Cerebellar nuclear complex (tissue), 1 donor: Measurements from ENCODE around the gene SERPIND1.
"Not testable (repeated sequence)": the region's sequence is repeated elsewhere in the genome, so short reads cannot be mapped to it uniquely, and the experiment has no call there.

Experiments
- DNase-seq, 2 experiments: peaks; one replicate each; lab custom pipeline; 2025; lab: John Stamatoyannopoulos, UW

The SERPIND1 gene

DNA sequence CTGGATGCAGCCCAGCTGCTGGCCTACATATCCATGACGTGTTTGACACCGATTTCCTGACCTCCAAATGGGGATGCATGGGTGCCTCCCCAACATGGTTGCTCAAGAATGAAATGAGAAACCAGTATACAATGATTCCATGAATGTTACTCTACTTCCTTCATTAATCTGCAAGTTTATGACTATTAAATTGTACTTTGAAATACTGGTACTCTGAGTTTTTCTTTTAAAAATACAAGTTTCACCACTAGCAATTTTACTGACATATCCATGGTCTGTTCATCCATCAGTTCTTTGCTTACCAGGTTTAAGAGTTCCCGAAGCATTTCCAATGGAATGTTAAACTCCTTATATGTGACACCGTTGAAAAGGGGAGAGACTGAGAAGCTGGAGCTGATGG lies 39.1 kb downstream of the SERPIND1 start:
- no peak for DNase-seq

DNA sequence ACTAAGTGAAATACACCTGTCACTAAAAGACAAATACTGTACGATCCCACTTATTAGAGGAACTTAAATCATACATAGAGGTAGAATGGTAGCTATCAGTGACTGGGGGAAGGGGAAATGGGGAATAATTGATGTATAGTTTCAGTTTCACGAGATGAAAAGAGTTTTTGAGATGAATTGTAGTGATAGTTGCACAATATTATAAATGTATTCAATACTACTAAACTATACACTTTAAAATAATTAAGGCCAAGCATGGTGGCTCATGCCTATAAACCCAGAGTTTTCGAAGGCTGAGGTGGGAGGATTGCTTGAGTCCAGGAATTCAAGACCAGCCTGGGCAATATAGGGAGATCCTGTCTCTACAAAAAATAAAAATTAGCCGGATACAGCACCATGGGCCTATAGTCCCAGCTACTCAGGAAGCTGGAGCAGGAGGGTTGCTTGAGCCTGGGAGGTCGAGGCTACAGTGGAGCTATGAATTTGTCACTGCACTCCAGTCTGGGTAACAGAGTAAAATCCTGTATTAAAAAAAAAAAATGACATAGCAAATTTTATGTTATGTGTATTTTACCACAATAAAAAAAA lies 40.4 kb downstream of the SERPIND1 start:
- DNase-seq = no peak

DNA sequence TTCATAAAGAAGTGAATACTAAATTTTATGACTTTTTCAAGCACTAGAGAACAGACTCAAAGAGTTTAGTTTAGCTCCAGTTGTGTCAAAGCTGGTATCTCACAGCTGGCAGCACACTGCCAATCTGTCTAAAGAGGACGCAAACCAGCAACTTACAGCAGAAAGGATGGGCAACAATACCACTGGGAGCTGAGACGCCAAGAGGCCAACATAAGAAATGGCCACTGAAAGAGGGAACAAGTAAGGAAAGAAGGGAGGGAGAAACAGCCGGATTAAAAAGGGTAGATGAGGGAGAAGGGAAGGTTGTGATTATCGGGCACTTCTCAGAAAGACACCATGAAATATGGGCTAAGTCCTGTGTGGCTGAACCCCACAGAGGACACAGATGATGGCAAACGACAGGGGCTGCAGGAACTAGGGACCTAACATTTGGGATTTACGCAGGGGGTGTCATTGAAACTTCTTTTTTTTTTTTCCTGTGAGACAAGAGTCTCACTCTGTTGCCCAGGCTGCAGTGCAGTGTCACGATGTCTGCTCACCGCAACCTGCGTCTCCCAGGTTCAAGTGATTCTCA lies 41.7 kb downstream of the SERPIND1 start:
- no peak for DNase-seq

DNA sequence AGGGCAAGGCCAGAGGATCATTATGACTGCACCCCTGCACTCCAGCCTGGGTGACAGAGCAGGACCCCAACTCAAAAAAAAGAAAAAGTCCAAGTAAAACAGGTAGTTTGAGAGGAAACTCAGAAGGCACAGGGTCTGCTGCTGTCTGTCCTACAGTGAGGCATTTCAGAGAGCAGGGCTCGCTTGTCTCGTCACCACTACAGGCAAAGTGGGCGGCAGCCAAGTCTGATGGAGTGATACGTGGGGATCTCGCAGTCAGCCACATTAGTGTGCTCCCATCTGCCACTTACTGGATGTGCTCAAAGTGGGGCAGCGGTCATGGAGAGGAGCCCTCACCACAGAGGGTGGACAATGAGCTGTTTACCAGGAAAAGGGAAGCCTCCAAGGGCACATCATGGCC lies 42.6 kb downstream of the SERPIND1 start:
- no peak for DNase-seq

DNA sequence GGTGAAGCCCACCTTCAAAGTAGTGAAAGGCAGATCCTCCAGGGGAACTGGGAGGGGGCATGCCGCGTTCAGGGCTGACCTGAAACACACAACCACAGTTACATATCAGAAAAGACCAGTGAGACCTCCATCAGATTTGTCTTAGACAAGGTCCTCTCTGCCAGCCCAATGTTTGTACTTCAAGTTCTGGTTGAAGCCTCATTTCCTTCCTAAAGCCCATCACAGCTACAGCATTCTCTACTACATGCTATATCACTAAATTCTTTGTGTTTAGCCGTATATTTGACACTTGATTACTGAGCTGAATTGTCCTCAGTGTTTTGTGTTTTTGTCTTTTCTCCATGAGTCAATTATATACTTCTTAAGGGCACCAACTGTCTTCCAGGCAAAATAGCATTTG lies 44.6 kb downstream of the SERPIND1 start:
- DNase-seq = no peak

DNA sequence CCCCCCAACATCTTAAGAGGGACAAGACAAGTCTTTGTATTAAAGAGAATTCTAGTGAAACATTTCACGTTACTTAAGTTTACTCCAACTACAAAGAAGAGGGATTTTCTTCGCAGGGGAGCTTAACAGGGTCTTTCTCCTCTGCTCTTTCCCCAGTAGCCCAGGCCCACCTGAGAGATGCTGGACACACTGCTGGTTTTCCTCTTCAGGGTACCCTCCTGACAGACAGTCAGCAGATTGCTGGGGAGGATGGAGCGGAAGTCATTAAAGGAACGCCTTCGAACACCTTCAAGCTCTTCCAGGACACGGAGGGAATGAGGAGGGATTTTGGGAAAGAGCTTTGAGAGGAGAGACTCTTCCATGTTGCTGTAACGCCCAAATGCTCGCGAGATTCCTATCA lies 45.6 kb downstream of the SERPIND1 start:
- DNase-seq = no peak

DNA sequence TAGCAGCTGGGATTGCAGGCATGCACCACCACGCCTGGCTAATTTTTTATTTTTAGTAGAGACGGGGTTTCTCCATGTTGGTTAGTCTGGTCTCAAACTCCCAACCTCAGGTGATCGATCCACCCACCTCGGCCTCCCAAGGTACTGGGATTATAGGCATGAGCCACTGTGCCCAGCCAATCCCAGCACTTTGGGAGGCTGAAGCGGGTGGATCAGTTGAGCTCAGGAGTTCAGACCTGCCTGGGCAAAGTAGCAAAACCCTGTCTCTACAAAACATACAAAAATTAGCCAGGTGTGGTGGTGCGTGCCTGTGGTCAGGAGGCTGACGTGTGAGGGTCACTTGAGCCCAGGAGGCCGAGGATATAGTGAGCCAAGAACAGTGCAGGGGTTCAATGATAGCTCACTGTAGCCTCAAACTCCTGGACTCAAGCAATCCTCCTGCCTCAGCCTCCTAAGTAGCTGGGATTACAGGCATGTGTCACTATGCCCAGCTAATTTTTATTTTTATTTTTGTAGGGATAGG lies 47.9 kb downstream of the SERPIND1 start:
- DNase-seq = not testable (repeated sequence)

DNA sequence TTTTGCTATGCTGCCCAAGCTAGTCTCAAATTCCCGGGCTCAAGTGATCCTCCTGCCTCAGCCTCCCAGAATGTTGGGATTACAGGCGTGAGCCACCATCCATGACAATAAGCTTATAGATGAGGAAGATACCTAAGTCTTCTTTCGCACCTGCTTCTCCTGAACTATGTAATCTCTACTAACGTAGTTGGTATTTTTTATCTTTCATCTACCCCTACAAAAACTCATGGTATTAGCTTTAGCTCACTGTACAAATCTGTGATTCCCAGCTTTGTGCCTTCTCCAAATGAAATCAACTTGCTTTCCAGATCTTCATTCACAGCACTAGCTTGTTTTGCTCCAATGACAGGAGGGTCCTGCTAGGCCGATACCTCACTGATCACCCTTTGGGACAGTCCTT lies 48.3 kb downstream of the SERPIND1 start:
- DNase-seq = no peak

DNA sequence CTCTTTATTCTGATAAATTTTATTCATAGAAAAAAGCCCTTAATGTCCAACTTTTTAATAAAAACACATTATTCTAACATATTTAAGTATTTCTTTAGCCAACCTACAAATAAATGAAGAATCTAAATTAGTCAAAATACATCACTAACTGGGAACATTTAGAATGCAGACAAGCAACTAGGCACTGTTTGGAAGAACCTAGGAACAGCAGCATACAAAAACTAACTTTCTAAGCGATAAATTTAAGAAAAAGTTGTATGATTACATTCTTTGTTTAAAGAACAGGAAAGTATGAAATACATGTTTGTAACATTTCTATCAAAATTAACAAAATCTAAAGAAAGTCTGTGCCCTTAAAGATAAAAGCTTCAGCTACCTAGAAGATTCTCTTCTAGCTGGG lies 49.4 kb downstream of the SERPIND1 start:
- DNase-seq = no peak

DNA sequence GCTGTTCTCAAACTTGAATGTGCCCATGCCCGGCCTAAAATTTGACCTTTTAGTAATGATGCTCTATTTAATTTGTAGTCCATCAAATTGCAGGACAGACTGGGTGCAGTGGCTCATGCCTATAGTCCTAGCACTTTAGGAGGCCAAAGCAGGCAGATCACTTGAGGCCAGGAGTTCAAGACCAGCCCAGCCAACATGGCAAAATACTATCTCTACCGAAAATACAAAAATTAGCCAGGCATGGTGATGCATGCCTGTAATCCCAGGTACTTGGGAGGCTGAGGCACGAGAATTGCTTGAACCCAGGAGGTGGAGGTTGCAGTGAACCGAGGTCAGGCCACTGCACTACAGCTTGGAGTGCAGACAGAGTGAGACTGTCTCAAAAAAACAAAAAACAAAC lies 51.3 kb downstream of the SERPIND1 start:
- not testable (repeated sequence) for DNase-seq

DNA sequence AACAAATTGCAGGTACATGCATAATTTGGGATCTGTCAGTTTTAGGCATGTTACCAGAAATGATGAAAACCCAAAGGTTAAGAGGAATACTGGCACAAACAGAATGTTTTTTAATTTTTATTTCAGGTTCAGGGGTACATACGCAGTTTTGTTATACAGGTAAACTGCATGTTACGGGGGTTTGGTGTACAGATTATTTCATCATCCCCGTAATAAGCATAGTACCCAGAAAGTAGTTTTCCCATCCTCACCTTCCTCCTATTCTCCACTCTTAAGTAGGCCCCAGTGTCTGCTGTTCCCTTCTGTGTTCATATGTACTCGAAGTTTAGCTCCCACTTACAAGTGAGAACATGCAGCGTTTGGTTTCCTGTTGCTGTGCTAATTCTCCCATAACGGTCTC lies 51.7 kb downstream of the SERPIND1 start:
- DNase-seq = no peak

DNA sequence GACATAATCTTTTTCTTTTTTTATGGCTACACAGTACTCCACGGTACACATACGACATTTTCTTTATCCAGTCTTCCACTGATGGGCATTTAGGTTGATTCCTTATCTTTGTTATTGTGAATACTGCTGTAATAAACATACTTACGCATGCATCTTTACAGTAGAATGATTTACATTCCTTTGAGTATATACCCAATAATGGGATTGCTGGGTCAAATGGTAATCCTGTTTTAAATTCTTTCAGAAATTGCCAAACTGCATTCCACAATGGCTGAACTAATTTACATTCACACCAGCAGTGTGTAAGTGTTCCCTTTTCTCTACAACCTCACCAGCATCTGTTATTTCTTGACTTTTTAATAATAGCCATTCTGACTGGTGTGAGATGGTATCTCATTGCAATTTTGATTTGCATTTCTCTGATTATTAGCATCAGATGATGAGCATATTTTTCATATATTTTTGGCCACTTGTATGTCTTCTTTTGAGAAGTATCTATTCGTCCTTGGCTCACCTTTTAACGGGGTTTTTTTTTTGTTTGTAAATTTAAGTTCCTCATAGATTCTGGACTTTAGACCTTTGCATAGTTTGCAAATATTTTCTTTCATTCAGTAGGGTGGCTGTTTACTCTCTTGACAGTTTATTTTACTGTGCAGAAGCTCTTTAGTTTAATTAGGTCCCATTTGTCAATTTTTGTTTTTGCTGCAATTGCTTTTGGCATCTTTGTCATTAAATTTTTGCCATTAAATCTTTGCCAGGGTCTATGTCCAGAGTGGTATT lies 52.6 kb downstream of the SERPIND1 start:
- DNase-seq = not testable (repeated sequence)

DNA sequence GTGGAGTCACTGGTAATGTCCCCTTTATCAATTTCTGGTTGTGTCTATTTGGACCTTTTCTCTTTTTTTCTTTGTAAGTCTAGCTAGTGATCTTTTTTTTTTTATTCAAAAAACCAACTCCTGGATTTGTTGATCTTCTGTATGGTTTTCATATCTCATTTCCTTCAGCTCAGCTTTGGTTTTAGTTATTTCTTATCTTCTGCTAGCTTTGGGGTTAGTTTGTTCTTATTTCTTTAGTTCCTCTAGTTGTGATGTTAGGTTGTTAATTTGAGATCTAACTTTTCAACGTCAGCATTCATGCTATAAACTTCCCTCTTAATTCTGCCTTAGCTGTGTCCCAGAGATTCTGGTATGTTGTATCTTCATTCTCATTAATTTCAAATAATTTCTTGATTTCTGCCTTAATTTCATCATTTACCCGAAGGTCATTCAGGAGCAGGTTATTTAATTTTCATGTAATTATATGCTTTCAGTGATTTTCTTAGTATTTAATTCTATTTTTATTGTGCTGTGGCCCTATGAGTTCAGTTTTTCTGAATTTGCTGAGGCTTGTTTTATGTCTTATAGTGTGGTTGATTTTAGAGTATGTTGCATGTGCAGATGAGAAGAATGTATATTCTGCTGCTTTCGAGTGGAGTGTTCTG lies 55.7 kb downstream of the SERPIND1 start:
- no peak for DNase-seq

DNA sequence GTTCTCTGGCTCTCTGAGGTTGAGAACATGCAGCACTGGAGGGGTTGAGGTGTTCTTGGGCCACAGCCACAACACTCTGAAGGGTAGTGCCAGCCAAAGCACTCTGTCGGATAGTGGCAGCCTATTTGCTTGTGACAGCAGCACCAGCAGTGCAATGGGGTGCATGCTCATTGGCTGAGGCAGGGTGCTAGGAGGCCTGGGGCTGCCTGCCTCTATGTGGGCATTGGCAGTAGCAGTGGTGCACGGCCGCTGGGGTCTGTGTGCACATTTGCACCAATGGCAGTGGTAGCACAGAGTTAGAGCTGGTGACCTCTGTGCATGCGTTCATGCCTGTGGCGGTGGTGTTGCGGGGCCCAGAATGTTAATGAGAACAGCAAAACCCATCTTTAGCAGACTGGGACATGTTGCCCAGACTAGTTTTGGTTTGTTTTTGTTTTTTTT lies 59.3 kb downstream of the SERPIND1 start:
- DNase-seq = no peak

DNA sequence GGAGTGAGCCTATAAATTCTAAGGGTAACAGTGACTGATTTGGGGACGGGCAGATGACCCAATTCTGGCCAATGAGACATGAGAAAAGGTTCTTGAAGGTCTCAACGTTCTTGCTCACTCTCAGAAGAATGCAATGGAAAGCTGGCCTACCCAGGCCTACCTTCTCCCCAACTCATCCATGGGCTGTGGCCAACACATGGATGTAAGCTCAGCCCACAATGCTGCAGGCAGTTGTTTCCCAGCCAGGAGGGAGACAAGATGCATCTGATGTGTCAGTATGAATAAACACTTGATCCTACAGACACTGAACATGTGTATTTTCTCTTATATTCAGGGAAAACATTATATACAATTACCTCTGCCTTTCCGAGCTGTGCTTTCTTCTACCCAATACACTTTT lies 60.3 kb downstream of the SERPIND1 start:
- no peak for DNase-seq

DNA sequence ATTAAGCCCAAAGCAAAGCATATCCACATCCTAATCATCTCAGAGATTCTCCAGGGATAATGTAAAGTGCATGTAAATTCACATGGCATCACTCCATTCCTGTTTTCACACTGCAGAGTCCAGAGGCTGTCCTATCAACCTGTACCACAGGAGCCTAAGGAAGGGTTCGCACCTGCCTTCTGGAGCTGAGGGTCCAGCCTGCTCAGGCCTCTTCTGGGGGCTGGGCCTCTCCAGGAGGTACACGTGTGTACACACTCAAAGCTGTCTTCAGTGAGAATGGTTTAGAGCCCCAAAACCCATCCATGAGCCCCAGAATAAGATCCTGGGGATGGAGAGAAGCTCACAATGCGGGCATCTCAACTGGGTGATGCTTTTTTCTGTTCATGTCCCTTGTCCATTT lies 60.8 kb downstream of the SERPIND1 start:
- DNase-seq = no peak
